Epithelial cell of proximal tubule (primary cell): ENCODE data around the gene MAD2L1BP. TPM values are rescaled to one million over a fixed set of nuclear protein-coding genes. Genes with fewer than 3 reads are reported as not detected.
"Not testable (repeated sequence)": the region's sequence is repeated elsewhere in the genome, so short reads cannot be mapped to it uniquely, and the experiment has no call there.

Source experiments
- DNase-seq: peaks from one replicate; pipeline ENCODE4 v3.0.0-alpha.2; 2011; ENCODE audit warnings: low read depth
- H3K4me3 ChIP-seq: 2 replicates; pipeline ENCODE4 v1.5.1; 2011; ENCODE audit warnings: low read depth, mild to moderate bottlenecking, low read length
- total RNA-seq: library from RNA; depleted of rRNA; stranded (reverse); fragments of >200 nt; gene quantifications from 2 replicates; pipeline ENCODE4 v1.2.3, GENCODE V29; 2015
- TF ChIP-seq, protein P1 (sequence below): conservative IDR thresholded peaks from 2 replicates; pipeline ENCODE4 v1.5.1; 2012; ENCODE audit warnings: low read depth, mild to moderate bottlenecking, low read length

The MAD2L1BP gene
- total RNA-seq, 1 donor from 2014 or later: 41.8 TPM

DNA sequence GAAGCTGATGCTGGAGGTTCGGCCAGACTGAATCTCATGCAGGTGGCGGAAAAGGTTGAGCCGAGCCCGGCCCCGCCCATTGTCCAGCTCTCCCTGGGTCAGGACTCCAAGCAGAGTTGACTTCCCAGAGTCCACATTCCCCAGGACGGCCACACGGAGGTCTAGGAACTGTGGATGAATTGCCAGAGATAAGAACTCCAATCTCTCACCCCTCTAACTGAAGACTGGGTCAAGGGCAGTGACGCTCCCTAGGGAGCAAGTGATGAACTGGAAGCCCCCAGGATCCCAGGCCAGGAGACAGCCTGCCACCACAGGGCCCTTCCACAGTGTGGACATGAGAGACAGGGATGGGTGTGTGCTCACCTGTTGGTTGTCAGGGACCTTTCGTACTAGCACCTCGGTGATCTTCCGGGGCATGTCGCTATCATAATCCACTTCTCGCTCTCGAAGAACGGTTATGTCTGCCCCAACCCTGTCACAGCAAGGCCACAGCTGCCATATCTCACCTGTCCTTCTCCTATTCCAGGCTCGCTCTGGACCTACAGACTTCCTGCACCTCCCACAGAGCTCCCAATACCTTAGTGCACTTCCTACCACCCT is 10.1 kb upstream of the MAD2L1BP start:
- no peak overlapping the region for H3K4me3 ChIP-seq
- TF ChIP-seq, protein P1, sequence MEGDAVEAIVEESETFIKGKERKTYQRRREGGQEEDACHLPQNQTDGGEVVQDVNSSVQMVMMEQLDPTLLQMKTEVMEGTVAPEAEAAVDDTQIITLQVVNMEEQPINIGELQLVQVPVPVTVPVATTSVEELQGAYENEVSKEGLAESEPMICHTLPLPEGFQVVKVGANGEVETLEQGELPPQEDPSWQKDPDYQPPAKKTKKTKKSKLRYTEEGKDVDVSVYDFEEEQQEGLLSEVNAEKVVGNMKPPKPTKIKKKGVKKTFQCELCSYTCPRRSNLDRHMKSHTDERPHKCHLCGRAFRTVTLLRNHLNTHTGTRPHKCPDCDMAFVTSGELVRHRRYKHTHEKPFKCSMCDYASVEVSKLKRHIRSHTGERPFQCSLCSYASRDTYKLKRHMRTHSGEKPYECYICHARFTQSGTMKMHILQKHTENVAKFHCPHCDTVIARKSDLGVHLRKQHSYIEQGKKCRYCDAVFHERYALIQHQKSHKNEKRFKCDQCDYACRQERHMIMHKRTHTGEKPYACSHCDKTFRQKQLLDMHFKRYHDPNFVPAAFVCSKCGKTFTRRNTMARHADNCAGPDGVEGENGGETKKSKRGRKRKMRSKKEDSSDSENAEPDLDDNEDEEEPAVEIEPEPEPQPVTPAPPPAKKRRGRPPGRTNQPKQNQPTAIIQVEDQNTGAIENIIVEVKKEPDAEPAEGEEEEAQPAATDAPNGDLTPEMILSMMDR: no peak
- DNase-seq: no peak

DNA sequence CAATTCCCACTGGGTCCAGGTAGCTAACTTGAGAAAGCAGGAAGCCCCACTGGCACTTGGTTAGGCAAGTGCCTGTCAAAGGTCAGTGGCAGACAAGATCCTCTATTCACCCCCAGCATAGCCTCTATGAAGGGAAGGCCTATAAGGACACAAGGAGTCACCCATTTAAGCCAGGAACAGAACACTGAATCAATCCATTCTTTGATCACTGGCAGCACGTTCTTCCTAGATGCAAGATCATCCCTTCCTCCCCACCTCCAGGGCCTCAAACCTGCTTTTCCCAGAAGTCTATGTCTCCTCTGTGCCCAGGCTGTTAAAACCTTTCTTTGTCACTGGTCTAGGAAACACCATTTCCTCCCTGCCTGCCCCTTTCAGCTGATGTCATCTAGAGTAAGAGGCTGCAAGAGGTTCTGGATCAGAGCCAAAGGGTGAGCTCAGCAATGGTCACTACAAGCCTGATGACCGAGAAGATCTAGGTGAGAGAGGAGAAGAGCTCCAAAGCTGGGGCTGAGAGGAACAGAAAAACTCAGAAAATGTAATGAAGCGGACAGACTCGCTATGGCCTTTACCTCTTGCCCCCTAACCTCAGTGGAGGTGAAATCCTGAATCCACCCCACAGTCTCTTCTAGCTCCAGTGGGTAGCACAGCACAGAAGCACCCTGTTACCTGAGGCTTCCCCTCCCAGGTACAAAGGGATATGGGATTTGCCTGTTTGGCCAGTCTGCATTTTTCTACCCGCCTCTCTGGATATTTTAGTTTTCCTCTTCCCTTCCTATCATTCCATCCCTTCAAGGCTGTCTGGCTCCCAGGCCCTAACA is 8.4 kb upstream of the MAD2L1BP start:
- H3K4me3 ChIP-seq: peak overlapping the region; percentile 100
- DNase-seq: peak; percentile 92
- TF ChIP-seq, protein P1: no peak

DNA sequence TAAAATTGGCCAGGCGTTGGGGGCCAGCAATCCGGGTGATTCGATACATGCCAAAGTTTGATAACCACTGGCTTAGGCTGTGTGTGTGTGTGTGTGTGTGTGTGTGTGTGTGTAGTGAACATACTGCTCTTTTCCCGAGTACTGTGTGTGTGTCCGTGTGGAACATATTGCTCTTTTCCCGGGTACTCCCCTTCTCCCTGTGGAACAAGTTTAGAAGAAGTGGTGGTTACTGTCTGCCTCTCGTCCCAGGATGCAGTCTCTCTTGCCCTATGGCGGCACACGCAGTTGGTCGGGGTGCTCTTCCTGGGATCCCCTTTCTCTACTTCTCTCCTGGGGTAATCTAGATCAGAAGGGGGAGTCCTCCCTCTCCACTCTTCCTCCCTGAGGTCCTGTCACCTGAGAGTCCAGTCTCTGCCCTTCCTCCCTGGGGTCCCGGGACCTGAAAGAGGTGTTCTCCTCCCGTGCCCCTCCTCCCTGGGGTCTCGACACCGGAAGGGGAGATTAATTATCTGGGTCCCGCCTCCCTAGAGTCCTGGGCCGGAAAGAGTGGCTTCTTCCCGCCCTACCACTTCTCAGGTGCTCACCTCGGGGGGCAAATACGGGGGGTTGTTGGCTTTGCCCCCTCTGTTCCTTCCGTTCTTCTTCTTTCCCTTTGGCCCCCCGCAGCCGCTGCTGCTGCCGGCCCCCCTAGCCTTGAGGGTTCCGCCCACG is 7.1 kb upstream of the MAD2L1BP start:
- TF ChIP-seq, protein P1: no peak
- peak; percentile 19 for DNase-seq
- peak overlapping the region; percentile 100 for H3K4me3 ChIP-seq

DNA sequence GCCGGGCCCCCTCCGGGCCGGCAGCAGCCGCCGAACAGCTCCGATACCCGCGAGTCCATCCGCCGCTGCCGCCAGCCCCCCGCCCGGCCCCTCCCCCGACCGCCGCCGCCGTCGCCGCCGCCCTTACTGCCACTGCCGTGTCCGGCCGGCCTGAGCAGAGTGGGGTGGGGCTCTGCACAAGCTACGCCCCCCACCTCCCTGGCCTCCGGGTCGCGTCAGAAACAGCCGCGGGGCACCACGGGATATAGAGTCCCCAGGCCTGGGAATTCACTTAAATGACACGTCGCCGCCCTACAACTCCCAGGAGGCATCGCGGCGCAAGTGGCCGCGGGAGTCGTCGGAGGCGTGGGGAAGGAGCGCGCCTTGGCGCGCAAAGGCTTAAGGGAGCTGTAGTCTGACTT is 6.5 kb upstream of the MAD2L1BP start, which contains the start of gene GTPBP2:
TSS of gene GTPBP2 (minus strand) at position 161 of the 401 bp plus-strand sequence. CDS start at position 59, 102 bp downstream.
- TF ChIP-seq, protein P1: no peak
- DNase-seq: peak; percentile 82
- peak within 1 kb of the TSS; percentile 100 for H3K4me3 ChIP-seq

DNA sequence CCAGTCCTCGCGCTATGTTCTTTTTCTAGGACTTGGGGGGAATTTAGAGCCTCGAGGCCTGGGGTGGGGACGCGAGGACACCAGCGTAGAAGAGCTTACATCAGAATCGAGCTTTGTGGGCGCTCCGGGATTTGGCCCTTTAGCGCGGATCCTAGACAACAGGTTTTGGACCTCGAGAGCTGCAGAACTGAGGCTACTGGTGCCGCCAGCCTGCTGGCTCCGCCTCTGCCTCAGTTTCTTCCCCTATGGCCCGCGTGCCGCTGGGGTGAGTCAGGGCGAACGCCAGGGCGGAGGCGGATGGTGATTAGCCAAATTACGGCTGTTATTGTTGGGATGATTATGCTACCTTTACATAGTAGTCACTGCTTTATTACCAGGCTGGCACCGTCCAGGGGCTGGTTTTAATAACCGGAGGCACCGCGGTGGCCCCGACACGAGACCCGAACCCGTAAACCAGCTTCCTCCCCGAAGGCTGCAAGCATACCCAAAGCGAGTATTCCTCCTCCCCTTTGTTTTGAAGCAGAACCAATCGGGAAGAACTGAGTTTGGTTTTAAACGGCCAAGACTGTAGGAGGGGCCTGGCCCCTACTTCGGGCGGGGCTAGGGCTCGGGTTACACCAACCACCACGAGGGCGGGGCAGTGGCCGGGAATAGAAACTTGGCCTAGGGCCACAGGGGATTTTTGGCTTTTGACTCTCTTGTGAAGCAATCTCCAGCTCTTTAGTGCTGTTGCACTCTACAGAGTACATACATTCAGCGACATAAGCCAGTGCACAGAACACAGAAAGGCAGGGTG is 5.9 kb upstream of the MAD2L1BP start:
- peak; percentile 91 for DNase-seq
- TF ChIP-seq, protein P1: no peak
- H3K4me3 ChIP-seq: peak overlapping the region; percentile 100

DNA sequence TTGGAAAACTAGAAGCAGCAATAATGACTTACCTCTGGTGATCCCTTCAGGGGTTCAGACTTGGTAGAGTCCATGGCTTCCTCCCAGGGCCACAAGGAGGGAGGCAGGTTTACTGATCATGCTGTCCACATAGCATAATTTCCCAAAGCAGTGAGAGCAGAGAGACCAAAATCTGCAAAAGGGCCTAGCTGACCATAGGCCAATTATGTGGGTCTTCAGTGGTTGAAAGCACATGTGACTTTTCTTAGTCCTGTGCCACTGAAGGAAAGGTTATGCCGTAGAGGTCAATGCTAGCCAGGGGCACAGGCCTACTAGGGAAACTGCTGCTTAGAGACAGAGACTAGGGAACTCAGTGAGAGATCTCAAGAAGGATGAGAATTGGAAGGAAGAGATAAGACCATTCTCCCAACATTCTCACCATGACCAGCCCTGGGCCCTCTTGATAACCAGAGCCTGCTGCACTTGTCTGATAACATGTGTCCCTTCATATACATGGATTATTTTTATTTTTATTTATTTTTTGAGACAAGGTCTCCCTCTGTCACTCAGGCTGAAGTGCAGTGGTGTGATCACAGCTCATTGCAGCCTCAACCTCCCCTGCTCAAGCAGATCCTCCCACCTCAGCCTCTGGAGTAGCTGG is 4.5 kb upstream of the MAD2L1BP start:
- TF ChIP-seq, protein P1: no peak
- DNase-seq: no peak

DNA sequence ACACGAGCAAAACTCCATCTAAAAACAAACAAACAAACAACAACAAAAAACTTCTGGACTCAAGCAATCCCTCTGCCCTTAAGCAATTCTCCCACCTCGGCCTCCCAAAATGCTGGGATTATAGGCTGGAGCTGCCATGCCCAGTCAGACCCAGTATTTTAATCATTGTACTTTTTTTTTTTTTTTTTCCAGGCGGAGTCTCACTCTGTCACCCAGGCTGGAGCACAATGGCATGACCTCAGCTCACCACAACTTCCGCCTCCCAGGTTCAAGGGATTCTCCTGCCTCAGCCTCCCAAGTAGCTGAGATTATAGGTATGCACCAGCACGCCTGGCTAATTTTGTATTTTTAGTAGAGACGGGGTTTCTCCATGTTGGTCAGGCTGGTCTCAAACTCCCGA is 2.6 kb upstream of the MAD2L1BP start:
- DNase-seq: not testable (repeated sequence)

More for the DNA sequence above, 4.5 kb upstream of the MAD2L1BP start:
- H3K4me3 ChIP-seq: no peak overlapping the region

More for the DNA sequence above, 2.6 kb upstream of the MAD2L1BP start:
- H3K4me3 ChIP-seq: not testable (repeated sequence)
